DLD1 (cell line): ENCODE measurements around the gene KIF3A.

ENCODE experiments used
- in situ Hi-C: cut with HindIII; loops from 2 replicates; pipeline ENCODE4 v1.10.0; 2017; ENCODE audit warnings: low sequenced_read_pairs

The KIF3A gene

GRCh38 chr5:132679717-132680380 lies 57.5 kb downstream of the KIF3A start:
- in situ Hi-C loops, result no loop called here

DNA sequence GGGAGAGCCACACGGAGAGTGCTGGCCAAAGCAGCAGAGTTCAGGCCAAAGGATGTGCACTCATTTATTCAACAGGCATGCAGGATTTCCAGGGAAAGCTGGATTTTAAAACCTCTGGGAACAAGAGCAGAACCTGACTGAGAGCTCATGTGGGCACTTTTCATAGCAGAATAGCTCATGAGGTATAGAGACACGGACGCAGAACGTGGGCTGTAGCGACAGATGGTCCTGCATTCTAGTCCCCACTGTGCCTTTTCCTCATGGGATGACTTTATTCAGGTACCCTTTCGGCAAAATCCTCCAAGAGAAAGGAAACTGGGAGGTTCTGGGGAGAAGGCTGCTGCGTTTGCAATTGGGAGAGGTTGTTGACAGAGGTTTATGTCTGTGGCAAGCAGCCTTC lies 58.2 kb downstream of the KIF3A start:
- in situ Hi-C loops, result no loop called here

DNA sequence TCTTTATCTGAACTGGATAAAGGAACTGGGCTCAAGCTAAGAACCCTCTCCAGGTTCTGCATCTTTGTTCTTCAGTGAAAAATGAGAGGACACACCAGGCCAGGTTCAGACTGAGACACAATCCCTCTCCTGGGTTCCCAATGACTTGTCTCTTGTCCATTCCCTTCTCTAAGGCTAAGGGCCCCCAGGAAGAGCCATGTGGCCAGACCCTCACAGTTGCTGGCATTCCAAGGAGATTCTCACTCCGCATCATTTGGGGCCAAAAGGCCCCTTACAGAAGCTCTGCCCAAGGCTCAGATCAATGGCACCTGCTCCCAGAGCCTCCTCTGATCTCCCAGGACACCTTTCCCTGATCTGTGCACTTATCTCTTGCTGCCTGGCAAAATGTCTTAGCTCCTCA lies 58.6 kb downstream of the KIF3A start:
- in situ Hi-C loops, result no loop called here

GRCh38 chr5:132677682-132678400 lies 59.5 kb downstream of the KIF3A start:
- in situ Hi-C loops, result no loop called here

- in situ Hi-C loops, result no loop called here
These were observed 60.2 kb downstream of the KIF3A start for GRCh38 chr5:132677191-132677590.

- in situ Hi-C loops, result no loop called here
These were observed 61.2 kb downstream of the KIF3A start for GRCh38 chr5:132675936-132676689.

- in situ Hi-C loops, result no loop called here
These were observed 62.5 kb downstream of the KIF3A start for GRCh38 chr5:132674671-132675506.

GRCh38 chr5:132673939-132674630 lies 63.3 kb downstream of the KIF3A start, which contains the start of gene IL4:
Gene IL4, plus strand, starts transcription at chr5:132673989. Its CDS starts 62 bp downstream, at chr5:132674051.
- in situ Hi-C loops, result no loop called here

- in situ Hi-C loops, result no loop called here
These were observed 63.9 kb downstream of the KIF3A start for GRCh38 chr5:132673488-132673887.

DNA sequence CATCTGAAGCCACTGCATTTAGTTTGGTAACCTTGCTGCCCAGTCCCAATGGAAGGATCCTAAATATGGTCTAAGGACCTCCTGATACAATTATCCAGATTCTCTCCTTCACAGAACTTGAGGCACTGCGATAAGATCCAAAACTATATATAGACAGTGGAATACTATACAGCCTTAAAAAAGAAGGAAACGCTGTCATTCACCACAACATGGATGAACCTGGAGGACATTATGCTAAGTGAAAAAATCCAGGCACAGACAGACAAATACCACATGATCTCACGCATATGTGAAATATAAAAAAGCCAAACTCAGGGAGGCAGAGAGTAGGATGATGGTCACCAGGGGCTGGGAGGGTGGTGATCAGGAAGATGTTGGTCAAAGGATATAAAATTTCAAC lies 66.3 kb downstream of the KIF3A start:
- in situ Hi-C loops, result no loop called here

DNA sequence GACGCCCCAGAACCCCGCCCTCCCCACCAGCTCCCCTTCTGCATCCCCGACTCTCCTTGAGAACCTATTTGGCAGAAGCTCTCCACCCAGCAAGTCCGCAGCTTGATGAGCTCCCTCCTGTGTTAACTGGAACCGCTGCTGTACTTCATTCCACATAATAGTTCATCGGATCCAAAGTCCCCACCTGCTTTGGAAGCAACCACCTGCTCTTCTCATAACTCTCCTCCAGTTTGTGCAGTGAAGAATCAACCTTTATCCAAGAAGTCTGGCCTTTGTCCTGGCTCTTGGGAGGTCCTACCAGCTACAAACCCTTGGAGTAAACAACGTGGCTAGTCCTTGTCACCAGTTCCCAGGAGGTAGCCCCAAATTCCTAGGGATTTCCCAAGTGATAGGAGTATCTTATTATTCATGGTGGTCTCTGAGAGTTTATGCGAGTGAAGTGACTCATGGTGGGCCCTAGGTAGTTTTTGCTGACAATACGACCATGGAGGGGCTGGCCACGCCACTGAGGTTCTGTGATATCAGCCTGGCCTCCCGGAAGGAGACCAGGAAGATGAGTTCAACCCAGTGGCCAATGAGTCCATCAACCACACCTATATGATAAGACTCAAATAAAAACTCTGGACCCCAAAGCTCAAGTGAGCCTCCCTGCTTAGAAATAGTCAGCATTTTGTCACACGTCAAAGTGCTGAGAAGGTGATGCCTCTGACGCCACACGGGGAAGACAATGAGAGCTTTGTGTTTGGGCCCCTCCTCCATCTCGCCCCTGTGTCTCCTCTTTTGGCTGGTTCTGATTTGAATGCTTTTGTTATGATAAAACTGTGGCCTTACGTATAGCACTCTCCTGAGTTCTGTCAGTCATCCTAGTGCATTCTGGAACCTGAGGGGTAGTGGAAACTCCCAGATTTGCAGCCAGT lies 67.1 kb downstream of the KIF3A start:
- in situ Hi-C loops, result no loop called here

DNA sequence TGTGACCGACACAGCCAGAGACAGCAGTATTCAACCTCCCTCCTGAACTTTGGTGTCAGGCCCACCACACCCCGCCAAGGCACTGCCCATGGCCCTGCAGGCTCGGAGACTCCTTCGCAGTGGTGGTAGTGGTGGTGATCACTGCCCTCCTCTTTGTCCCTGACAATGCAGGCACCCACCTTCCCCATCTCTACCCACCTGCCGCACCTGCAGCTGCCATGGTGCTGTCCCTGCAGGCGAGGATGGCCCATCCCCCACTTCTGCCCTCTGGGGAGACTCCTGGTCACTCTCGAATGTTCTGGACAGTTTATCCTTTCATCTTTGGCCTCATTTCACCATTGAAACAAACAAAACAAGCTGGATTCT lies 67.9 kb downstream of the KIF3A start:
- in situ Hi-C loops, result no loop called here

GRCh38 chr5:132668706-132669454 lies 68.5 kb downstream of the KIF3A start:
- in situ Hi-C loops, result no loop called here

GRCh38 chr5:132667761-132668705 lies 69.3 kb downstream of the KIF3A start:
- in situ Hi-C loops, result no loop called here

- in situ Hi-C loops, result no loop called here
These were observed 70.0 kb downstream of the KIF3A start for GRCh38 chr5:132667309-132667708.

DNA sequence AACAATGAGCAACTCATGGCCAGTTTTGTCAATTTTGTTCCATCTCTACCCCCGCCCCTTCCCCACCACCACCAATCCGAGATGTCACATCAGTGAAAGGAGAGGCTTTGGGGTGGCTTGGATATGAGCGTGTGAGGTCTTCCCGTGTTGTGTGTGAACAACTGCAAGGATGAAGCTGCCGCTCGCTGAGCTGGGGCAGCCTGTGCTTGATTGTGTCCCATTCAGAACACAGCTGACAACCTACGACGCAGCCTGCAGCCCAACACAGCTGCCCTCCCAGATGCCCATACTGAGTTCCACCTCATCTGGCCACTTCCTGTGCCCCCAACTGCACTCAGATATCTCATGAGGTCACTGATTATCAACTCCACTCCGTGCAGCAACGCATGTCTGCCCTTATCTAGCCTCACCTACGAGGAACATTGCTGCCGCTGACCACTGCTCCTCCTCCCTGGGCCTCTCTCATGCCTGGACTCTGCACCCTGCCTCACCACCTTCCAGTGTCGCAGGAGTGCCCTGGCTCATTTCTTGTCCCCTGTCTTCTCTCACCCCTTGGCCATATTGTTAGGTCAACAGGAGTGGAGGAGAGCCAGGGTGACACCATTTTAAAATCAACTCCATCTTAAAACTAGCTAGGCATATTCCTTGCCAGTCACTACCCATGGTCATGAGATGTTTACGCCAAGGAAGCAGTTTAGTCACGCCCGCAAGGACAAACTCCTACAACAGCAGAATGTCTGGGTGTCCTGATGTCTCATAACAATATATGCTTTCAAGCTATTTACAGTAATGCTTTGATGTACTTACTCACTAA lies 70.8 kb downstream of the KIF3A start:
- in situ Hi-C loops, result no loop called here
